LNCaP clone FGC (cell line): ENCODE measurements around the gene KCNH2.

Experiments
- DNase-seq: peaks from one replicate; pipeline ENCODE4 v3.0.0-alpha.2; 2011; ENCODE audit warnings: low read depth
- H3K4me3 ChIP-seq: 2 replicates; pipeline ENCODE4 v1.5.1; 2011; ENCODE audit warnings: mild to moderate bottlenecking, low read depth, low read length, control low read depth
- TF ChIP-seq, protein P1 (sequence below): IDR thresholded peaks from 2 replicates; pipeline ENCODE4 v1.5.1; 2012; ENCODE audit warnings: mild to moderate bottlenecking; ENCODE audit not compliant: control insufficient read depth, insufficient read depth; ENCODE audit errors: extremely low read depth

KCNH2 gene

GRCh38 chr7:150994838-150995510, 16.9 kb upstream of the KCNH2 start:
- DNase-seq = no peak
- TF ChIP-seq, protein P1, sequence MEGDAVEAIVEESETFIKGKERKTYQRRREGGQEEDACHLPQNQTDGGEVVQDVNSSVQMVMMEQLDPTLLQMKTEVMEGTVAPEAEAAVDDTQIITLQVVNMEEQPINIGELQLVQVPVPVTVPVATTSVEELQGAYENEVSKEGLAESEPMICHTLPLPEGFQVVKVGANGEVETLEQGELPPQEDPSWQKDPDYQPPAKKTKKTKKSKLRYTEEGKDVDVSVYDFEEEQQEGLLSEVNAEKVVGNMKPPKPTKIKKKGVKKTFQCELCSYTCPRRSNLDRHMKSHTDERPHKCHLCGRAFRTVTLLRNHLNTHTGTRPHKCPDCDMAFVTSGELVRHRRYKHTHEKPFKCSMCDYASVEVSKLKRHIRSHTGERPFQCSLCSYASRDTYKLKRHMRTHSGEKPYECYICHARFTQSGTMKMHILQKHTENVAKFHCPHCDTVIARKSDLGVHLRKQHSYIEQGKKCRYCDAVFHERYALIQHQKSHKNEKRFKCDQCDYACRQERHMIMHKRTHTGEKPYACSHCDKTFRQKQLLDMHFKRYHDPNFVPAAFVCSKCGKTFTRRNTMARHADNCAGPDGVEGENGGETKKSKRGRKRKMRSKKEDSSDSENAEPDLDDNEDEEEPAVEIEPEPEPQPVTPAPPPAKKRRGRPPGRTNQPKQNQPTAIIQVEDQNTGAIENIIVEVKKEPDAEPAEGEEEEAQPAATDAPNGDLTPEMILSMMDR = no peak
- H3K4me3 ChIP-seq = no peak overlapping the region

DNA sequence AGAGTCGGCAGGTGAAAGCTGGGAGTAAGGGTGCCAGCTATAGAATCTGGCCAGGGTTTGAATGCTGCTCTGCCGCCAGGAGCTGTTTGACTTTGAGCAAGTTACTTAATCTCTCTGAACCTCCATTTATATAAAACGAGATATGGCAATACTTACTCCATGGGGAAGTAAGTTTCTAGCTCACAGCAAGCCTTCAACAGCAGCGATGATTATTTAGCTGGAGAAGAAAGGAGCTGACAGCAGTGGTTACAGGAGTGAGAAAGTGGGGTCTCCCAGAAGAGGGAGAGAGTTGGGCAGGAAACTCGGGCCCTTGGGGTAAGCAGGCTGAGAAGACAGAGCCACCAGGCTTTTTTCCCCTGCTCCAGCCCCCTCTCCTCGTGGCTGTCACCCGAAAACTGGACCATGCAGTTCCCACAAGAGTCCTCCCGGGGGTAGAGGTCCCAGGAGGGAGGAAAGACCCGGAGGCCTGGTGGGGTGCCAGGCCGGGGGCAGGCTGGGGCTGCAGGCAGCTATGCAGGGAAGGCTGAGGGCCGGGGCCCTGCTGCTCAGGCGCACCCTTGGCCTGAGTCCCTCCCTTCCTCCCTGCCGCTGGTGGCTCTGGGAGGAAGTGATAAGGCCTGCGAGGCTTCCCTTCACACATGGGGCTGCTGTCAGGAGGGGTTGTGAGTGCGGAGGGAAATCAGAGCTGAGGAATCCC, 16.2 kb upstream of the KCNH2 start:
- no peak for DNase-seq

GRCh38 chr7:150993511-150993910, 15.4 kb upstream of the KCNH2 start:
- DNase-seq = no peak
- TF ChIP-seq, protein P1 = no peak
- H3K4me3 ChIP-seq = no peak overlapping the region

More for the DNA sequence above, 16.2 kb upstream of the KCNH2 start:
- TF ChIP-seq, protein P1 = no peak
- H3K4me3 ChIP-seq = no peak overlapping the region

- TF ChIP-seq, protein P1 = no peak
- no peak overlapping the region for H3K4me3 ChIP-seq
- DNase-seq = no peak
These were observed 14.7 kb upstream of the KCNH2 start for GRCh38 chr7:150992833-150993302.

- TF ChIP-seq, protein P1 = no peak
- no peak overlapping the region for H3K4me3 ChIP-seq
- DNase-seq = no peak
These were observed 14.0 kb upstream of the KCNH2 start for GRCh38 chr7:150992051-150992640.

GRCh38 chr7:150990416-150991186, 12.5 kb upstream of the KCNH2 start, which contains the start of gene NOS3:
Gene NOS3, plus strand, starts transcription at chr7:150991017. Its CDS starts 2,787 bp downstream, at chr7:150993804.
- no peak for DNase-seq
- TF ChIP-seq, protein P1 = no peak

More at GRCh38 chr7:150990416-150991186, 12.5 kb upstream of the KCNH2 start, which contains the start of gene NOS3:
- H3K4me3 ChIP-seq = no peak within 1 kb of the TSS
